Neural progenitor cell (in vitro differentiated cells): ENCODE data around the gene CLECL1. TPM values are rescaled to one million over a fixed set of nuclear protein-coding genes. Genes with fewer than 3 reads are reported as not detected.
A peak's percentile ranks its signal among the peaks of the same experiment; 100 is the strongest.

ENCODE experiments used
- DNase-seq: peaks from one replicate; pipeline ENCODE4 v3.0.0-alpha.2; 2016; ENCODE audit warnings: low spot score
- H2AFZ ChIP-seq: fragments of 200-600 bp; sonication (generic); replicated peaks from 2 replicates; pipeline ENCODE4 v1.6.1; 2016; ENCODE audit warnings: antibody characterized with exemption
- H3F3A ChIP-seq: fragments of 200-600 bp; sonication (generic); 2 replicates; pipeline ENCODE4 v1.6.1; 2016; ENCODE audit warnings: antibody characterized with exemption, low read depth
- H3K27ac ChIP-seq: fragments of 200-600 bp; sonication (generic); 2 replicates; pipeline ENCODE4 v1.5.1; 2016; ENCODE audit warnings: mild to moderate bottlenecking
- H3K27me3 ChIP-seq: fragments of 200-600 bp; sonication (generic); 2 replicates; pipeline ENCODE4 v1.6.1; 2016; ENCODE audit warnings: mild to moderate bottlenecking, moderate library complexity
- H3K36me3 ChIP-seq: fragments of 200-600 bp; sonication (generic); 2 replicates; pipeline ENCODE4 v1.5.1; 2016
- H3K4me1 ChIP-seq: fragments of 200-600 bp; sonication (generic); 2 replicates; pipeline ENCODE4 v1.6.1; 2016; ENCODE audit warnings: mixed run types
- H3K4me2 ChIP-seq: fragments of 200-600 bp; sonication (generic); 2 replicates; pipeline ENCODE4 v1.6.1; 2016
- H3K4me3 ChIP-seq: fragments of 200-600 bp; sonication (generic); 2 replicates; pipeline ENCODE4 v1.5.1; 2016
- H3K79me2 ChIP-seq: fragments of 200-600 bp; sonication (generic); 2 replicates; pipeline ENCODE4 v1.6.1; 2016; ENCODE audit warnings: low read depth
- H3K9ac ChIP-seq: fragments of 200-600 bp; sonication (generic); 2 replicates; pipeline ENCODE4 v1.6.1; 2016
- H3K9me3 ChIP-seq: fragments of 200-600 bp; sonication (generic); 2 replicates; pipeline ENCODE4 v1.5.1; 2016; ENCODE audit warnings: low read depth
- H4K20me1 ChIP-seq: fragments of 200-600 bp; sonication (generic); 2 replicates; pipeline ENCODE4 v1.6.1; 2016; ENCODE audit warnings: low read depth
- H3K27ac Mint-ChIP-seq: 3 replicates; pipeline ENCODE4 v1.8.0; 2021; ENCODE audit warnings: mixed read lengths
- H3K27me3 Mint-ChIP-seq: 2 replicates; pipeline ENCODE4 v1.8.0; 2022; ENCODE audit warnings: low read depth, mild to moderate bottlenecking, inconsistent platforms, moderate library complexity, mixed read lengths; ENCODE audit not compliant: insufficient read depth
- H3K36me3 Mint-ChIP-seq: 3 replicates; pipeline ENCODE4 v1.8.0; 2021; ENCODE audit warnings: mixed read lengths
- H3K4me1 Mint-ChIP-seq: 3 replicates; pipeline ENCODE4 v1.8.0; 2021; ENCODE audit warnings: mixed read lengths
- H3K4me3 Mint-ChIP-seq: 3 replicates; pipeline ENCODE4 v1.8.0; 2021; ENCODE audit warnings: mild to moderate bottlenecking, moderate library complexity, mixed read lengths
- H3K9me3 Mint-ChIP-seq: 3 replicates; pipeline ENCODE4 v1.8.0; 2020; ENCODE audit warnings: mixed read lengths
- EZH2 ChIP-seq: fragments of 200-600 bp; sonication (generic); IDR thresholded peaks from 2 replicates; pipeline ENCODE4 v1.6.1; 2017; ENCODE audit warnings: antibody characterized with exemption, mild to moderate bottlenecking, moderate library complexity
- EZH2phosphoT487 ChIP-seq: fragments of 200-600 bp; sonication (generic); IDR thresholded peaks from 2 replicates; pipeline ENCODE4 v1.6.1; 2017; ENCODE audit warnings: antibody characterized with exemption
- total RNA-seq: library from RNA; depleted of rRNA; stranded (reverse); fragments of >200 nt; gene quantifications from 2 replicates; pipeline ENCODE4 v1.2.3, GENCODE V29; 2015; ENCODE audit warnings: low replicate concordance
- TF ChIP-seq, protein P1 (sequence below): fragments of 200-600 bp; sonication (generic); IDR thresholded peaks from 2 replicates; pipeline ENCODE4 v1.5.1; 2017; ENCODE audit warnings: antibody characterized with exemption, mild to moderate bottlenecking

The CLECL1 gene
- total RNA-seq, 1 donor from 2014 or later, result not detected

DNA sequence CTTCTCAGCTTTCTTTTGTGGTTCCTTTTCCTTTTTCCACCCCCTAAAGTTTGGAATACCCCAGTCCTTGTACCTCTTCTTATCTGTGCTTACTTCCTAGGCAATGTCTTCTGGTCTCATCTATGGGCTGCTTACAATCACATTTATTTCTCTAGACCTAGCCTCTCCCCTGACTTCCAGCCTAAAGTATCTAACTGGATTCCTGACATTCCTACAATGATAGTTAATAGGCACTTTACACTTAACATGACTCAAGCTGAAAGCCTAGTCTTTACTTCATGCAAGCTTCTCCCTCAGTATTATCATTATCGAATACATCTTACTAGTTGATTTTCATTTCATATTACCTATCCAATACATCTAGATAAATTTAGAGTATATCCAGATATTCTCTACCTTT is 21.2 kb downstream of the CLECL1 start:
- H3K27ac Mint-ChIP-seq, result no peak overlapping the region
- Histone ChIP-seq H3F3A (no peaks in the 10 kb centered on the region), H3K9me3 (no peaks in the 10 kb centered on the region), H3K27ac (no peak overlapping the region), H4K20me1 (no peaks in the 10 kb centered on the region), H3K4me2 (no peak overlapping the region), H2AFZ (no peak overlapping the region), H3K36me3 (no peaks in the 10 kb centered on the region), H3K9ac (no peak overlapping the region), H3K4me1 (no peaks in the 10 kb centered on the region), H3K4me3 (no peak overlapping the region), H3K79me2 (no peaks in the 10 kb centered on the region), H3K27me3 (no peaks in the 10 kb centered on the region)
- peaks cover 2% of the 10 kb centered on the region for H3K27me3 Mint-ChIP-seq
- no peaks in the 10 kb centered on the region for H3K36me3 Mint-ChIP-seq
- DNase-seq, result no peak
- H3K4me3 Mint-ChIP-seq, result no peak overlapping the region
- H3K9me3 Mint-ChIP-seq, result no peaks in the 10 kb centered on the region
- no peaks in the 10 kb centered on the region for H3K4me1 Mint-ChIP-seq
- TF ChIP-seq, protein P1, sequence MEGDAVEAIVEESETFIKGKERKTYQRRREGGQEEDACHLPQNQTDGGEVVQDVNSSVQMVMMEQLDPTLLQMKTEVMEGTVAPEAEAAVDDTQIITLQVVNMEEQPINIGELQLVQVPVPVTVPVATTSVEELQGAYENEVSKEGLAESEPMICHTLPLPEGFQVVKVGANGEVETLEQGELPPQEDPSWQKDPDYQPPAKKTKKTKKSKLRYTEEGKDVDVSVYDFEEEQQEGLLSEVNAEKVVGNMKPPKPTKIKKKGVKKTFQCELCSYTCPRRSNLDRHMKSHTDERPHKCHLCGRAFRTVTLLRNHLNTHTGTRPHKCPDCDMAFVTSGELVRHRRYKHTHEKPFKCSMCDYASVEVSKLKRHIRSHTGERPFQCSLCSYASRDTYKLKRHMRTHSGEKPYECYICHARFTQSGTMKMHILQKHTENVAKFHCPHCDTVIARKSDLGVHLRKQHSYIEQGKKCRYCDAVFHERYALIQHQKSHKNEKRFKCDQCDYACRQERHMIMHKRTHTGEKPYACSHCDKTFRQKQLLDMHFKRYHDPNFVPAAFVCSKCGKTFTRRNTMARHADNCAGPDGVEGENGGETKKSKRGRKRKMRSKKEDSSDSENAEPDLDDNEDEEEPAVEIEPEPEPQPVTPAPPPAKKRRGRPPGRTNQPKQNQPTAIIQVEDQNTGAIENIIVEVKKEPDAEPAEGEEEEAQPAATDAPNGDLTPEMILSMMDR, result no peak
- no peak for TF ChIP-seq EZH2
- no peak for TF ChIP-seq EZH2phosphoT487

DNA sequence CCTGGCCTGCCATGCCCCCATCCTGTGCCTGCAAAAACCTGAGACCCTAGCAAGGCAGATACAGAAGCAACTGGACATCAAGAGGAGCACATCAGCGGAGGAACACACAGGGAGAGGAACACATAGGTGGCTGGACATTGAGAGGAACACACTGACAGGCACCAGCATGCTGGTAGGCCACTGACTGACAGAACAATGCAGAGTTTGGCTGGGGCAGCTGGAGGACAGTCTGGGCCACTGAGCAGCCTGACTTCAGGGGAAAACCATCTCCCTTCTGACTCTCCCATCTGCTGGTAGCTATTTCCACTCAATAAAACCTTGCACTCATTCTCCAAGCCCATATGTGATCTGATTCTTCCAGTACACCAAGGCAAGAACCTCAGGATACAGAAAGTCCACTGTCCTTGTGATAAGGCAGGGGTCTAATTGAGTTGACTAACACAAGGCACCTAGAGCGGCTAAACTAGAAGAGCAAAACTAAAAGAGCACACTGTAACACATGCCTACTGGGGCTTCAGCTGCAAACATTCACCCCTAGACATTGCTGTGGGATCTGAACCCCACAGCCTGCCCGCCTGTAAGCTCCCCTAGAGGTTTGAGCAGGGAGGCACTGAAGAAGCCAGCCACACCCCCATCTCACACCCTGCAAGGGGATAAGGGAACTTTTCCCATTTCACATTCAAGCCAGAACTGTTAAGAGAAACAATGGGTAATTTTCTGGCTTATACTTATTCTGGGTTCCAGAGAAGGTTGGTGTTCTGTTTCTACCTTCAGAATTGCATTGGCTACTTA is 22.1 kb downstream of the CLECL1 start:
- Mint-ChIP-seq H3K4me3 (no peak overlapping the region), H3K27ac (no peak overlapping the region), H3K4me1 (no peaks in the 10 kb centered on the region), H3K36me3 (no peaks in the 10 kb centered on the region), H3K9me3 (no peaks in the 10 kb centered on the region), H3K27me3 (peaks cover 2% of the 10 kb centered on the region)
- TF ChIP-seq, protein P1, result no peak
- TF ChIP-seq EZH2 (no peak), EZH2phosphoT487 (no peak)
- no peak overlapping the region for H3K9ac ChIP-seq
- H3K4me3 ChIP-seq, result no peak overlapping the region
- H3K79me2 ChIP-seq, result no peaks in the 10 kb centered on the region
- H3F3A ChIP-seq, result no peaks in the 10 kb centered on the region
- no peaks in the 10 kb centered on the region for H3K36me3 ChIP-seq
- no peak for DNase-seq
- H3K4me1 ChIP-seq, result no peaks in the 10 kb centered on the region
- H3K4me2 ChIP-seq, result no peak overlapping the region
- H3K27ac ChIP-seq, result no peak overlapping the region
- H2AFZ ChIP-seq, result peak overlapping the region; percentile 10
- no peaks in the 10 kb centered on the region for H4K20me1 ChIP-seq
- H3K27me3 ChIP-seq, result no peaks in the 10 kb centered on the region
- no peaks in the 10 kb centered on the region for H3K9me3 ChIP-seq

DNA sequence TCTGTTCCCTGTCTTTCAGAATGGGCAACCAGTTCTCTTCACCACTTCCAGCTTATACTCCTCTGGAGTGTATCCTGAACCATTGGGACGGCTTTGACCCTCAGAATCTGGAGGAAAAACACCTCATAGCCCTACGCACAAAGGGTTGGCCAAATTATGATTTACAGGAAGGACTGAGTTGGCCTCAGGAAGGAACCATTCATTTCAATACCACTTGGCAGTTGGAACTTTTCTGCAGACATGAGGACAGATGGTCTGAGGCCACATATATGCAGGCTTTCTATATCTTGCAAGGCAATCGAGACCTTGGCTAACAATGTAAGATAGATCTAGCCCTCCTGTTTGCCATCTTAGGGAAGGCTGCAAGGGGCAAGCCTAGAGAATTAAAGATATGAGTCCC is 24.0 kb downstream of the CLECL1 start:
- no peaks in the 10 kb centered on the region for H4K20me1 ChIP-seq
- no peak for DNase-seq
- no peaks in the 10 kb centered on the region for H3K4me1 ChIP-seq
- no peak overlapping the region for H3K27ac Mint-ChIP-seq
- TF ChIP-seq EZH2phosphoT487 (no peak), EZH2 (no peak)
- TF ChIP-seq, protein P1, result no peak
- no peaks in the 10 kb centered on the region for H3K27me3 ChIP-seq
- peaks cover 5% of the 10 kb centered on the region for H3K9me3 Mint-ChIP-seq
- no peak overlapping the region for H3K4me3 ChIP-seq
- H3K27me3 Mint-ChIP-seq, result peaks cover 2% of the 10 kb centered on the region
- no peaks in the 10 kb centered on the region for H3K9me3 ChIP-seq
- no peaks in the 10 kb centered on the region for H3K4me1 Mint-ChIP-seq
- H3K36me3 ChIP-seq, result no peaks in the 10 kb centered on the region
- H3K36me3 Mint-ChIP-seq, result no peaks in the 10 kb centered on the region
- H3K4me2 ChIP-seq, result no peak overlapping the region
- H3K4me3 Mint-ChIP-seq, result no peak overlapping the region
- no peaks in the 10 kb centered on the region for H3F3A ChIP-seq
- H2AFZ ChIP-seq, result no peak overlapping the region
- no peaks in the 10 kb centered on the region for H3K79me2 ChIP-seq
- H3K9ac ChIP-seq, result no peak overlapping the region
- no peak overlapping the region for H3K27ac ChIP-seq
